GM21576 (cell line): Measurements from ENCODE around the gene MEA1.
A peak's percentile ranks its signal among the peaks of the same experiment; 100 is the strongest.

ENCODE experiments used
- ATAC-seq: cut with Tn5 transposase; IDR thresholded peaks from one replicate; pipeline ENCODE4 v1.9.1; 2021; ENCODE audit warnings: mild to moderate bottlenecking, moderate library complexity; ENCODE audit not compliant: unreplicated experiment

The MEA1 gene

DNA sequence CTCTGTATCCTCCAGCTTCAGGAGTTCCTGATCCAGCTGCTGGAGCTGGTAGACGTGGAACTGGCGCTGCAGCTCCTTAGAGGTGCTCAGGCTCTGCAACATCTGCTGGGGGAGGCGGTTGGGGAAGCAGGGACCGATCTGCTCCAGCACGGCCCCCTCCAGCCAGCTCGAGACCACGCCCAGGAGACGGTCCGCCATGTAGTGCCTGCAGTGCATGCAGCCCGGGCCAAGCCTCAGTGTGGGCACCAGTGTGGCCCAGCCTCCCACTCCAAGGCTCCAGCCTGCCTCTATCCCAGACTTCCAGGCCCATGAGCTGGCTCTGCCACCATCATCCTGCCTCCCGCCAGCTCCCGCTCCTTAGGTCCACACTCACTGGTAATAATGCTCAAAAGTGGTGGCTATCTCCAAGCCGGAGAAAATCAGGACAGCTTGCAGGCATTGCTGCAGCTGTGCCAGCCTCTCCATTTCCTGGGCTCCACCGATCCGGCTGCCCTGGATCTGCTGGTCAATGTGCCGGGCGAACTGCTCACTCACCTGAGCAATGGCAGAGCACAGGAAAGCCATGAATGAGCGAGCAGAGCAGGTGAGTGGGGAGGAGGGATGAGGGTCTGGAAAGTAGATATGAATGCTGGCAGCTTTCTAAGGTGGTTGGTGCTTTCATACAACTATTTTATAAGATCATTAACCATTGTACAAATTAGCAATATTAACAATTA, 27.0 kb upstream of the MEA1 start:
- no peak for ATAC-seq

DNA sequence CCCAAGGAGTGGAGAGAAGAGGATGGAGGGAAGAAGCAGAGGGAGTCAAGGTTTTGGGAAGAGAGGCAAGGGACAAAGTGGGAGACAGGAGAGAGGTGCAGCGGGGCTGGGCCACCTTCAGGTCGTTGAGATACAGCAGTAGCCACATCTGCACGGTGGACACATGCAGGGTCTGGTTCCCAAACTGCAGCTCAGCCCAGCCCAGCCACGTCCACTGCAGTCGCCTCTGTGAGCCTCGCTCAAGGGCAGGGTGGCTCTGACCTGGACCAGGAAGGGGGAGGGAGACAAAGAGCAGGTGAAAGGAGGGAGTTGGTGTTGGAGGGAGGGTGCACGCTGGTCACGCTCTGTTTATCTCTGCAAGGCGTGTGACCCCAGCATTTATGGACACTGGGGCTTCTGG, 25.0 kb upstream of the MEA1 start:
- no peak for ATAC-seq

- ATAC-seq: no peak
Observed at GRCh38 chr6:43037706-43038105, 24.0 kb upstream of the MEA1 start.

DNA sequence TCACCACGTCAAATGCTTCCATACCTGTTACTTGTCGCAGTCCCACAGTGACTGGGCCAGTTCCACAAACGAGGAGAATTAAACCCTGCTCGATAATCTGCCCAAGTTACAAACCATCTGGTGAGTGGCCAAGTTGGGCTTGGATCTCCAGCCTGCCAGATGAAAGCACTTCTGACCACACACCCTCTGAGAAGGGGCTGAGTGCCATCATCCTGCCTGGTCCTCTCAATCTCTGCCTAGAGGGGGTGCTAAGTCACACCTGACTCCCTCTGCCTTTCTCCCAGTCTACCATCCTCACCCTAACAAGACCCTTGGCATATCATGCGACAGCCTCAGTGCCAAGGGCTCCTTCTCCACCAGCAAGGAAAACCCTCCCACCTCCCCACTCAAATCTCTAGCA, 23.5 kb upstream of the MEA1 start:
- ATAC-seq: no peak

DNA sequence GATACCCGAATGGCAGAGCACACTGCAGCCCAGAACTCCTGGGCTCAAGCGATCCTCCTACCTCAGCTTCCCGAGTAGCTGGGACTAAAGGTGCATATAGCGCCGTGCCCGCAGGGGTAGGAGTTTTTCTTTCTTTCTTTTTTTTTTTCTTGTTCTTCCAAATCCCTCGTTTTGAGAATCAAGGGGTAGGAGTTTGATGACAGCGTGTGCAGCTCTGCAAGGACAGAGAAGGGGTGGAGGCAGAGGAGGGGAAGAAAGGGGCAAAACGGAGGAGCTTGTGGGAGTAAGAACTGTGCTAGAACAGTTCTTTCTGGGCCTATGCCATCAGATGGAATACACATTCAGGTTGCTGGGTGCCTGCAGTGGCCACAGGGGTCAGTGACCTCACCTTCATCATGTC, 23.0 kb upstream of the MEA1 start:
- no peak for ATAC-seq

GRCh38 chr6:43035495-43036194, 21.9 kb upstream of the MEA1 start:
- no peak for ATAC-seq

GRCh38 chr6:43034190-43034525, 20.4 kb upstream of the MEA1 start:
- ATAC-seq: no peak

- ATAC-seq: no peak
Observed at GRCh38 chr6:43033496-43034189, 19.9 kb upstream of the MEA1 start.

- ATAC-seq: no peak
Observed at GRCh38 chr6:43032326-43032725, 18.6 kb upstream of the MEA1 start.

DNA sequence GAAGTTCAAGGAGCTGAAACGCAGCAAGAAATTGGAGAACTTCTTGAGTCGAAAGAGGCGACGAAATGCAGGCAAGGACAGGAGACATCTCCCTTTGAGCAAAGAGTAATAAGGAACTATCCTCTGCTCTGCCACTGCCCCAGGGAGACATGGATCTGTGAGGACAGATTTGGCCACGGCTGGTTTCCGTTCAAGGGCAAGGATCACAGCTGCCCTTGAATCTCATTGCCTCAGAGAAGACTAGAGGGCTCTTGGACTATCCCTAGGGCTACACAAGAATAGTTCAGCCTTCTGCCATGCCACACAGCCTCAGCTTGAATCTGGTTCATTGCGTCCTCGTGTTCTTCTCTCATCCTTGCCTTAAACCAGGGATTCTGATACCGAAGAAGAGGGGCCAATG, 15.4 kb upstream of the MEA1 start:
- ATAC-seq: no peak

DNA sequence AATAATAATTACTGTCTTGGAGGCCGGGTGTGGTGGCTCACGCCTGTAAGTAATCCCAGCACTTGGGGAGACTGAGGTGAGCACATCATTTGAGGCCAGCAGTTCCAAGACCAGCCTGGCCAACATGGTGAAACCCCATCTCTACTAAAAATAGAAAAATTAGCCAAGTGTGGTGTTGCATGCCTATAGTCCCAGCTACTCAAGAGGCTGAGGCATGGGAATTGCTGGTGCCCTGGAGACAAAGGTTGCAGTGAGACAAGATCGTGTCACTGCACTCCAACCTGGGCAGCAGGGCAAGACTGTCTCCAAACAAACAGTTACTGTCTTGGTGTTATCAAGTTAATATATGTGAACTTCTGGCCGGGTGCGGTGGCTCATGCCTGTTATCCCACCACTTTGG, 12.6 kb upstream of the MEA1 start:
- no peak for ATAC-seq

- no peak for ATAC-seq
Observed at GRCh38 chr6:43024436-43024835, 10.7 kb upstream of the MEA1 start.

GRCh38 chr6:43021270-43022047, 7.7 kb upstream of the MEA1 start, which contains the start of gene RRP36:
RRP36 (plus strand) TSS chr6:43021623; CDS start chr6:43021655, 32 bp downstream.
- peak; percentile 63 for ATAC-seq

GRCh38 chr6:43020847-43021246, 7.1 kb upstream of the MEA1 start:
- no peak for ATAC-seq

- ATAC-seq: no peak
Observed at GRCh38 chr6:43020052-43020705, 6.4 kb upstream of the MEA1 start.

DNA sequence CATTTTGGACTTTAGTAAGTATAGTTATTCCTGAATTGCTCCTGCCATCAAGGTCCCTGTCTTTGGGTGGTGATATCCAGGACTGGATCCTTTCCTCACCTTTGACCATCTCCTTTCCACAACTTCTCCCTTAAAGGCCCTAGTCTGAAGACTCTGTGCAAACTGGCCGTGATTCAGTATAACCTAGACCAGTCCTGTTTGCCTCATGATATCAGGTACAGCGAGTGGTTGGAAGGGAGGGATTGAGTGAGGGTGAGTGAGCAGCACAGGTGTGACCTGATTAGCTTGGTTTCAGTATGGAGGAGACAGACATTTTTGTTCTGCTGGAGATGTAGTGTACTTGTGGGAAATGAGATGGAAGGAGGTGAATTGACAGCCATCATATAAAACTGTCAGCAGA, 5.4 kb upstream of the MEA1 start:
- ATAC-seq: no peak

DNA sequence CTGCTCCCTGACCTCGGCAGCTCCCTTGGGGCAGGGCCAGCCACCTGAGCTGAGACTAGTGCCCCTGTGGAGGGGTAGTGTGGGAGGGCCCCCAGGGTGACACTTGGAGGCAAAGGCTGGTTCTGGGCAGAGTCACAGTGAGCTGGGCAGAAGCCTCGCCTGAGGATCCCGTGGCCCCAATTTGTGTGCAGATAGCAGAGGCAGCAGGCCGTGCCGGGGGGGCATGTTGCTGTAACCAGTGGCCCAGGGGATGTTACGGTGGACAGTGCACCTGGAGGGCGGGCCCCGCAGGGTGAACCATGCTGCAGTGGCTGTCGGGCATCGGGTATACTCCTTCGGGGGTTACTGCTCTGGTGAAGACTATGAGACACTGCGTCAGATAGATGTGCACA, 3.2 kb upstream of the MEA1 start:
- ATAC-seq: no peak

GRCh38 chr6:43016176-43016942, 2.6 kb upstream of the MEA1 start:
- ATAC-seq: no peak

DNA sequence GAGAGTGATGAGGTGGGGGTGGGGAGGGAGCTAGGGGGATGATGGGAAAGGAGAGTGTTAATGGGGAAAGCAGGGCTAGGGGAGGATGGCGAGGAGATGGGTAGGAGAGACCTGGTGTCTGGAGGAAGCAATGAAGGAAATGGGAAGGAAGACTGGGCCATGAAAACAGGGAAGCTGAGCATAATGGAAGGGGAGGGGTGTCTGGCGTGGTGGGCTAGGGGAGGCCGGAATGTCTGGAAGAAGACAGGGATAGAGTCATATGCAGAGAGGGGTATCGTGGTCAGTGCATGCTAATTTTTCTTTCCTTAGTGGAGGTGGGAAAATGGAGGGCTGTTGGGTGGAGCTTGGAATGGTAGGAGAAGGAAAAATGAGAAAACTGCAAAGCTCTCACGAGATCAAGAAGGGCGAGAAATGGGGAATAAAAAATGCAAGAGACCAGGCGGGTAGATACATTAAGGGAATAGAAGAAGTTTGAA, 726 bp upstream of the MEA1 start:
- ATAC-seq: no peak
